GM23248 (cell line): ENCODE data around the gene NRM. TPM values are rescaled to one million over a fixed set of nuclear protein-coding genes. Genes with fewer than 3 reads are reported as not detected.

Experiments
- DNase-seq: peaks from one replicate; pipeline ENCODE4 v3.0.0-alpha.2; 2015
- H2AFZ ChIP-seq: fragments of 200-600 bp; sonication (generic); 2 replicates; pipeline ENCODE4 v1.6.1; 2016; ENCODE audit warnings: antibody characterized with exemption
- H3F3A ChIP-seq: fragments of 200-600 bp; sonication (generic); 2 replicates; pipeline ENCODE4 v1.6.1; 2016; ENCODE audit warnings: mild to moderate bottlenecking, antibody characterized with exemption, mixed run types; ENCODE audit not compliant: insufficient read depth
- H3K27ac ChIP-seq: fragments of 200-600 bp; sonication (generic); 2 replicates; pipeline ENCODE4 v1.5.1; 2016; ENCODE audit warnings: mild to moderate bottlenecking
- H3K27me3 ChIP-seq: fragments of 200-600 bp; sonication (generic); replicated peaks from 2 replicates; pipeline ENCODE4 v1.6.1; 2016; ENCODE audit warnings: mild to moderate bottlenecking; ENCODE audit not compliant: insufficient read depth
- H3K36me3 ChIP-seq: fragments of 200-600 bp; sonication (generic); 2 replicates; pipeline ENCODE4 v1.6.1; 2016; ENCODE audit warnings: low read depth, mild to moderate bottlenecking
- H3K4me1 ChIP-seq: fragments of 200-600 bp; sonication (generic); 2 replicates; pipeline ENCODE4 v1.6.1; 2016; ENCODE audit warnings: mild to moderate bottlenecking; ENCODE audit not compliant: insufficient read depth
- H3K4me2 ChIP-seq: fragments of 200-600 bp; sonication (generic); one replicate; pipeline ENCODE4 v1.6.1; 2016; ENCODE audit warnings: mild to moderate bottlenecking; ENCODE audit not compliant: unreplicated experiment
- H3K4me3 ChIP-seq: fragments of 200-600 bp; sonication (generic); 2 replicates; pipeline ENCODE4 v1.5.1; 2016; ENCODE audit warnings: mild to moderate bottlenecking
- H3K79me2 ChIP-seq: fragments of 200-600 bp; sonication (generic); 2 replicates; pipeline ENCODE4 v1.6.1; 2016; ENCODE audit warnings: mild to moderate bottlenecking; ENCODE audit not compliant: insufficient read depth
- H3K9ac ChIP-seq: fragments of 200-600 bp; sonication (generic); 2 replicates; pipeline ENCODE4 v1.6.1; 2016; ENCODE audit warnings: mild to moderate bottlenecking
- H3K9me2 ChIP-seq: fragments of 200-600 bp; sonication (generic); 2 replicates; pipeline ENCODE4 v1.6.1; 2016; ENCODE audit warnings: mixed run types, mild to moderate bottlenecking, moderate library complexity; ENCODE audit not compliant: insufficient read depth
- H3K9me3 ChIP-seq: fragments of 200-600 bp; sonication (generic); one replicate; pipeline ENCODE4 v1.6.1; 2017; ENCODE audit warnings: low read depth
- H4K20me1 ChIP-seq: fragments of 200-600 bp; sonication (generic); 2 replicates; pipeline ENCODE4 v1.6.0; 2016; ENCODE audit not compliant: insufficient read depth
- EZH2 ChIP-seq: fragments of 200-600 bp; sonication (generic); IDR thresholded peaks from 2 replicates; pipeline ENCODE4 v1.6.1; 2018; ENCODE audit warnings: antibody characterized with exemption, mild to moderate bottlenecking; ENCODE audit not compliant: insufficient read depth, poor library complexity, severe bottlenecking
- EZH2phosphoT487 ChIP-seq: fragments of 200-600 bp; sonication (generic); IDR thresholded peaks from 2 replicates; pipeline ENCODE4 v1.6.1; 2018; ENCODE audit warnings: antibody characterized with exemption, moderate library complexity, mild to moderate bottlenecking, low read depth; ENCODE audit not compliant: insufficient read depth
- WGBS, 2 experiments: methylation state at CpG; one replicate each; pipeline ENCODE4 v1.1.6; 2015 to 2017; ENCODE audit warnings: low lambda C conversion rate in 2 of 2, low coverage in 1 of 2; ENCODE audit errors: missing lambda C conversion rate in 2 of 2; 5-methylcytosine and 5-hydroxymethylcytosine counted together
- in situ Hi-C: fragments of 300-500 bp; cut with MboI; formaldehyde crosslinking; loops from 2 replicates; pipeline ENCODE4 v1.15.0; 2020
- polyA plus RNA-seq: library from polyadenylated mRNA; unstranded; fragments of >200 nt; fragmentation: Nextera tagmentation; extraction: Ambion mirVana; gene quantifications from 2 replicates; pipeline ENCODE4 v1.2.1, GENCODE V29; 2016
- total RNA-seq: library from RNA; depleted of rRNA; stranded (reverse); fragments of >200 nt; shearing (Covaris generic); gene quantifications from 2 replicates; pipeline ENCODE4 v1.2.3, GENCODE V29; 2014

The NRM gene
- total and polyA plus RNA-seq, 2 experiments from 2014 or later = 6.2 to 11.3 TPM

GRCh38 chr6:30646450-30647241 is 44.1 kb downstream of the NRM start, which contains the start of gene C6orf136:
Gene C6orf136 (plus strand): TSS chr6:30647133. CDS start chr6:30647232, 99 bp downstream.
- in situ Hi-C loops = no loop called here
- no peaks in the 10 kb centered on the region for H3K9me3 ChIP-seq
- TF ChIP-seq EZH2 (no peak), EZH2phosphoT487 (no peak)

GRCh38 chr6:30645989-30646388 is 44.8 kb downstream of the NRM start:
- Histone ChIP-seq H3K4me2 (no peak overlapping the region), H3K27ac (no peak overlapping the region), H3K9ac (peak overlapping the region; percentile 78), H3K36me3 (no peaks in the 10 kb centered on the region; the same call in 1 of the 2 replicates), H3K4me3 (no peak overlapping the region), H4K20me1 (no peaks in the 10 kb centered on the region), H3K9me2 (no peaks in the 10 kb centered on the region), H3K4me1 (0 out of 2 replicates have a peak, but pooled peaks cover 4% of the 10 kb centered on the region), H3K79me2 (peaks cover 47% of the 10 kb centered on the region), H3K9me3 (no peaks in the 10 kb centered on the region), H2AFZ (no peak overlapping the region), H3K27me3 (no peaks in the 10 kb centered on the region), H3F3A (peaks cover 4% of the 10 kb centered on the region; the same call in 1 of the 2 replicates)
- in situ Hi-C loops = no loop called here
- TF ChIP-seq EZH2 = no peak
- no peak for TF ChIP-seq EZH2phosphoT487
- DNase-seq = no peak
- 46 to 58% methylated on average over 1 of the region's 1 CpG for WGBS, 2 experiments

More at GRCh38 chr6:30646450-30647241, 44.1 kb downstream of the NRM start, which contains the start of gene C6orf136:
- H3F3A ChIP-seq = peaks cover 4% of the 10 kb centered on the region; the same call in 1 of the 2 replicates
- H3K27me3 ChIP-seq = no peaks in the 10 kb centered on the region
- peak within 1 kb of the TSS; percentile 36 for H3K27ac ChIP-seq
- H3K4me2 ChIP-seq = peak within 1 kb of the TSS; percentile 86
- H3K9ac ChIP-seq = peak within 1 kb of the TSS; percentile 78
- H3K36me3 ChIP-seq = 0 out of 2 replicates have a peak, but pooled peaks cover 2% of the 10 kb centered on the region
- H4K20me1 ChIP-seq = no peaks in the 10 kb centered on the region
- no peaks in the 10 kb centered on the region for H3K9me2 ChIP-seq
- peak within 1 kb of the TSS; percentile 82 for H2AFZ ChIP-seq
- WGBS, 2 experiments = 14 to 24% methylated on average over 16 to 37 of the region's 37 CpGs
- peak within 1 kb of the TSS; percentile 79 for H3K4me3 ChIP-seq
- H3K79me2 ChIP-seq = peaks cover 47% of the 10 kb centered on the region
- H3K4me1 ChIP-seq = 0 out of 2 replicates have a peak, but pooled peaks cover 4% of the 10 kb centered on the region
- peak; percentile 96 for DNase-seq

DNA sequence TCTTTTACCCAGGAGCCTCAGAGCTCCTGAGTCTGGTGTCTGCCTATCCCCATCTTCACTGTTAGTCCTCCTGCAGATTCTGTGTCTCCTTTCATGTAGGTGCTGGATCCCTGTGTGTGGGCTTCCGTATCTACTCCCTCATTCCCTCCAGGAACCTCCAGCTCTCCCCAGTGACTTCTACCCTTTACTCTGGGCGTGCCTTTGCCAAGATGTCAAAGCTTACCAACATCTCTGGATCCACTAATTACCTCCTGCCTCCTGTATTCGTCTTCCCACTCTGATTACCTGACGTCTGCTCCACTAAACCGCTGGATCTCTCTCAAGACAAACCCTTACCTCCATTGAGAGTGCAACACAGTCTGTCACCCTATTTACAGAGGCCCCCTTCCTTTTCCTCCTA is 46.0 kb downstream of the NRM start:
- Histone ChIP-seq H3K4me1 (0 out of 2 replicates have a peak, but pooled peaks cover 4% of the 10 kb centered on the region), H3K9me3 (no peaks in the 10 kb centered on the region), H3K4me3 (no peak overlapping the region), H3K9ac (no peak overlapping the region; the same call in 1 of the 2 replicates), H3F3A (peaks cover 4% of the 10 kb centered on the region; the same call in 1 of the 2 replicates), H2AFZ (no peak overlapping the region), H3K79me2 (peaks cover 42% of the 10 kb centered on the region), H4K20me1 (no peaks in the 10 kb centered on the region), H3K9me2 (no peaks in the 10 kb centered on the region), H3K36me3 (no peaks in the 10 kb centered on the region; the same call in 1 of the 2 replicates), H3K27ac (no peak overlapping the region), H3K4me2 (no peak overlapping the region), H3K27me3 (no peaks in the 10 kb centered on the region)
- TF ChIP-seq EZH2 = no peak
- no peak for TF ChIP-seq EZH2phosphoT487
- no peak for DNase-seq
- 83 to 85% methylated on average over 5 of the region's 5 CpGs for WGBS, 2 experiments
- in situ Hi-C loops = no loop called here

- Histone ChIP-seq H3K79me2 (peaks cover 31% of the 10 kb centered on the region), H2AFZ (no peak overlapping the region), H3K9ac (no peak overlapping the region), H3K36me3 (no peaks in the 10 kb centered on the region; the same call in 1 of the 2 replicates), H3K4me2 (no peak overlapping the region), H3K9me2 (no peaks in the 10 kb centered on the region), H3K27me3 (no peaks in the 10 kb centered on the region), H3K27ac (no peak overlapping the region), H3K9me3 (no peaks in the 10 kb centered on the region), H3F3A (peaks cover 4% of the 10 kb centered on the region; the same call in 1 of the 2 replicates), H3K4me1 (0 out of 2 replicates have a peak, but pooled peaks cover 4% of the 10 kb centered on the region), H4K20me1 (no peaks in the 10 kb centered on the region), H3K4me3 (no peak overlapping the region)
- peak; percentile 3 for DNase-seq
- no peak for TF ChIP-seq EZH2phosphoT487
- TF ChIP-seq EZH2 = no peak
- in situ Hi-C loops = no loop called here
- 100% methylated on average over 2 of the region's 2 CpGs for WGBS, 2 experiments
Measured at GRCh38 chr6:30643656-30644055, 47.1 kb downstream of the NRM start.
